ENCODE measurements around the gene MED1.
"Not testable (repeated sequence)": the region's sequence is repeated elsewhere in the genome, so short reads cannot be mapped to it uniquely, and the experiment has no call there.

MED1 gene

GRCh38 chr17:39450847-39451581 is at the start of gene MED1:
Gene MED1 (minus strand): TSS chr17:39451263. CDS start chr17:39451062, 201 bp downstream.
- no CpG with 5 or more reads among the region's 37 CpGs for WGBS (ENCODE audit: insufficient coverage, insufficient read length)
- Histone ChIP-seq H3K27ac (ENCODE audit: low read length) (no peak within 1 kb of the TSS), H3K36me3 (ENCODE audit: control insufficient read depth, insufficient read depth, low read length) (no peaks in the 10 kb centered on the region; the same call in 1 of the 2 replicates), H3K27me3 (ENCODE audit: control insufficient read depth, insufficient read depth, low read length) (no peaks in the 10 kb centered on the region), H3K4me1 (ENCODE audit: control insufficient read depth, insufficient read depth, low read length) (no peaks in the 10 kb centered on the region), H3K4me3 (ENCODE audit: low read length) (peak within 1 kb of the TSS; percentile 91), H3K9me3 (ENCODE audit: control insufficient read depth, insufficient read depth, low read length) (no peaks in the 10 kb centered on the region)
- peak; percentile 99 for DNase-seq (ENCODE audit: low read depth, low spot score)

- H3K4me1 ChIP-seq (ENCODE audit: control insufficient read depth, insufficient read depth, low read length); H3K27me3 ChIP-seq (ENCODE audit: control insufficient read depth, insufficient read depth, low read length); H3K36me3 ChIP-seq (ENCODE audit: control insufficient read depth, insufficient read depth, low read length); H3K9me3 ChIP-seq (ENCODE audit: control insufficient read depth, insufficient read depth, low read length); H3K27ac ChIP-seq (ENCODE audit: low read length); DNase-seq (ENCODE audit: low read depth, low spot score); H3K4me3 ChIP-seq (ENCODE audit: low read length): not testable (repeated sequence)
- WGBS (ENCODE audit: insufficient coverage, insufficient read length) = no CpG with 5 or more reads among the region's 12 CpGs
Measured at GRCh38 chr17:39496921-39497320, 45.9 kb upstream of the MED1 start.

- no peaks in the 10 kb centered on the region for H3K27me3 ChIP-seq (ENCODE audit: control insufficient read depth, insufficient read depth, low read length)
Measured at GRCh38 chr17:39487946-39488345, 36.9 kb upstream of the MED1 start.

GRCh38 chr17:39487490-39487889 is 36.4 kb upstream of the MED1 start:
- not testable (repeated sequence) for H3K9me3 ChIP-seq (ENCODE audit: control insufficient read depth, insufficient read depth, low read length); H3K36me3 ChIP-seq (ENCODE audit: control insufficient read depth, insufficient read depth, low read length); H3K4me3 ChIP-seq (ENCODE audit: low read length); H3K4me1 ChIP-seq (ENCODE audit: control insufficient read depth, insufficient read depth, low read length); H3K27me3 ChIP-seq (ENCODE audit: control insufficient read depth, insufficient read depth, low read length); DNase-seq (ENCODE audit: low read depth, low spot score); H3K27ac ChIP-seq (ENCODE audit: low read length)
- whole genome bisulfite sequencing (ENCODE audit: insufficient coverage, insufficient read length) = no CpG with 5 or more reads among the region's 3 CpGs

More at GRCh38 chr17:39487946-39488345, 36.9 kb upstream of the MED1 start:
- WGBS (ENCODE audit: insufficient coverage, insufficient read length) = no CpG with 5 or more reads among the region's 4 CpGs
- no peak for DNase-seq (ENCODE audit: low read depth, low spot score)
- Histone ChIP-seq H3K4me1 (ENCODE audit: control insufficient read depth, insufficient read depth, low read length) (no peaks in the 10 kb centered on the region), H3K4me3 (ENCODE audit: low read length) (no peak overlapping the region), H3K36me3 (ENCODE audit: control insufficient read depth, insufficient read depth, low read length) (peaks cover 2% of the 10 kb centered on the region; the same call in 1 of the 2 replicates), H3K27ac (ENCODE audit: low read length) (no peak overlapping the region), H3K9me3 (ENCODE audit: control insufficient read depth, insufficient read depth, low read length) (no peaks in the 10 kb centered on the region)

GRCh38 chr17:39486242-39486641 is 35.2 kb upstream of the MED1 start:
- H3K27me3 ChIP-seq (ENCODE audit: control insufficient read depth, insufficient read depth, low read length) = no peaks in the 10 kb centered on the region
- H3K4me3 ChIP-seq (ENCODE audit: low read length) = no peak overlapping the region
- H3K9me3 ChIP-seq (ENCODE audit: control insufficient read depth, insufficient read depth, low read length) = no peaks in the 10 kb centered on the region
- no peak overlapping the region for H3K27ac ChIP-seq (ENCODE audit: low read length)
- WGBS (ENCODE audit: insufficient coverage, insufficient read length) = no CpG with 5 or more reads among the region's 2 CpGs
- DNase-seq (ENCODE audit: low read depth, low spot score) = no peak
- peaks cover 2% of the 10 kb centered on the region; the same call in 1 of the 2 replicates for H3K36me3 ChIP-seq (ENCODE audit: control insufficient read depth, insufficient read depth, low read length)
- no peaks in the 10 kb centered on the region for H3K4me1 ChIP-seq (ENCODE audit: control insufficient read depth, insufficient read depth, low read length)

GRCh38 chr17:39485555-39485954 is 34.5 kb upstream of the MED1 start:
- DNase-seq (ENCODE audit: low read depth, low spot score) = no peak
- Histone ChIP-seq H3K9me3 (ENCODE audit: control insufficient read depth, insufficient read depth, low read length) (no peaks in the 10 kb centered on the region), H3K27me3 (ENCODE audit: control insufficient read depth, insufficient read depth, low read length) (no peaks in the 10 kb centered on the region), H3K27ac (ENCODE audit: low read length) (no peak overlapping the region), H3K4me3 (ENCODE audit: low read length) (no peak overlapping the region), H3K36me3 (ENCODE audit: control insufficient read depth, insufficient read depth, low read length) (peaks cover 2% of the 10 kb centered on the region; the same call in 1 of the 2 replicates), H3K4me1 (ENCODE audit: control insufficient read depth, insufficient read depth, low read length) (no peaks in the 10 kb centered on the region)
- no CpG with 5 or more reads among the region's 5 CpGs for WGBS (ENCODE audit: insufficient coverage, insufficient read length)

GRCh38 chr17:39484178-39484577 is 33.1 kb upstream of the MED1 start:
- Histone ChIP-seq H3K27ac (ENCODE audit: low read length) (no peak overlapping the region), H3K9me3 (ENCODE audit: control insufficient read depth, insufficient read depth, low read length) (no peaks in the 10 kb centered on the region), H3K27me3 (ENCODE audit: control insufficient read depth, insufficient read depth, low read length) (no peaks in the 10 kb centered on the region), H3K4me1 (ENCODE audit: control insufficient read depth, insufficient read depth, low read length) (no peaks in the 10 kb centered on the region), H3K36me3 (ENCODE audit: control insufficient read depth, insufficient read depth, low read length) (no peaks in the 10 kb centered on the region), H3K4me3 (ENCODE audit: low read length) (no peak overlapping the region)
- DNase-seq (ENCODE audit: low read depth, low spot score) = no peak
- WGBS (ENCODE audit: insufficient coverage, insufficient read length) = no CpG with 5 or more reads among the region's 2 CpGs

- Histone ChIP-seq H3K4me1 (ENCODE audit: control insufficient read depth, insufficient read depth, low read length) (no peaks in the 10 kb centered on the region), H3K9me3 (ENCODE audit: control insufficient read depth, insufficient read depth, low read length) (no peaks in the 10 kb centered on the region), H3K27me3 (ENCODE audit: control insufficient read depth, insufficient read depth, low read length) (no peaks in the 10 kb centered on the region), H3K36me3 (ENCODE audit: control insufficient read depth, insufficient read depth, low read length) (no peaks in the 10 kb centered on the region), H3K27ac (ENCODE audit: low read length) (no peak overlapping the region), H3K4me3 (ENCODE audit: low read length) (no peak overlapping the region)
- DNase-seq (ENCODE audit: low read depth, low spot score) = no peak
- WGBS (ENCODE audit: insufficient coverage, insufficient read length) = no CpG with 5 or more reads among the region's 6 CpGs
Measured at GRCh38 chr17:39483506-39483905, 32.4 kb upstream of the MED1 start.

GRCh38 chr17:39479631-39480030 is 28.6 kb upstream of the MED1 start:
- H3K4me1 ChIP-seq (ENCODE audit: control insufficient read depth, insufficient read depth, low read length); H3K36me3 ChIP-seq (ENCODE audit: control insufficient read depth, insufficient read depth, low read length): not testable (repeated sequence)

GRCh38 chr17:39473310-39473709 is 22.2 kb upstream of the MED1 start:
- Histone ChIP-seq H3K4me3 (ENCODE audit: low read length) (no peak overlapping the region), H3K27ac (ENCODE audit: low read length) (no peak overlapping the region), H3K9me3 (ENCODE audit: control insufficient read depth, insufficient read depth, low read length) (no peaks in the 10 kb centered on the region), H3K36me3 (ENCODE audit: control insufficient read depth, insufficient read depth, low read length) (peaks cover 10% of the 10 kb centered on the region; the same call in 1 of the 2 replicates), H3K27me3 (ENCODE audit: control insufficient read depth, insufficient read depth, low read length) (no peaks in the 10 kb centered on the region), H3K4me1 (ENCODE audit: control insufficient read depth, insufficient read depth, low read length) (no peaks in the 10 kb centered on the region)
- WGBS (ENCODE audit: insufficient coverage, insufficient read length) = no CpG with 5 or more reads among the region's 7 CpGs
- DNase-seq (ENCODE audit: low read depth, low spot score) = no peak

More at GRCh38 chr17:39479631-39480030, 28.6 kb upstream of the MED1 start:
- not testable (repeated sequence) for H3K9me3 ChIP-seq (ENCODE audit: control insufficient read depth, insufficient read depth, low read length); H3K27me3 ChIP-seq (ENCODE audit: control insufficient read depth, insufficient read depth, low read length); H3K27ac ChIP-seq (ENCODE audit: low read length); DNase-seq (ENCODE audit: low read depth, low spot score); H3K4me3 ChIP-seq (ENCODE audit: low read length)
- WGBS (ENCODE audit: insufficient coverage, insufficient read length) = no CpG with 5 or more reads among the region's 8 CpGs

GRCh38 chr17:39468610-39469009 is 17.5 kb upstream of the MED1 start:
- not testable (repeated sequence) for H3K4me3 ChIP-seq (ENCODE audit: low read length); H3K27me3 ChIP-seq (ENCODE audit: control insufficient read depth, insufficient read depth, low read length); H3K27ac ChIP-seq (ENCODE audit: low read length); H3K4me1 ChIP-seq (ENCODE audit: control insufficient read depth, insufficient read depth, low read length); H3K9me3 ChIP-seq (ENCODE audit: control insufficient read depth, insufficient read depth, low read length); DNase-seq (ENCODE audit: low read depth, low spot score)
- WGBS (ENCODE audit: insufficient coverage, insufficient read length) = no CpG with 5 or more reads among the region's 11 CpGs
- H3K36me3 ChIP-seq (ENCODE audit: control insufficient read depth, insufficient read depth, low read length) = peaks cover 10% of the 10 kb centered on the region; the same call in 1 of the 2 replicates

Measured in iPS DF 6.9 (cell line).